Measurements from ENCODE around the gene POLE.

DNA sequence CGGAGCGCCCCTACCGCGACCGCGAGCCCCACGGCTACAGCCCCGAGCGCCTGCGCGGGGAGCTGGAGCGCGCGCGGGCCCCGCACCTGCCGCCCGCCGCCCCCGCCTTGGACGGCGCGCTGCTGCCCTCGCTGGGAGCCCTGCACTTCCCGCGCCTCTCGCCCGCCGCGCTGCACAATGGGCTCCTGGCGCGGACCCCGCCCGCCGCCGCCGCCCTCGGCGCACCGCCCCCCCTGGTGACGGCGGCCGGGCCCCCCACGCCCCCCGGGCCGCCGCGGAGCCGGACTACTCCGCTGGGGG lies 103.8 kb downstream of the POLE start:
- TF ChIP-seq, protein P1, sequence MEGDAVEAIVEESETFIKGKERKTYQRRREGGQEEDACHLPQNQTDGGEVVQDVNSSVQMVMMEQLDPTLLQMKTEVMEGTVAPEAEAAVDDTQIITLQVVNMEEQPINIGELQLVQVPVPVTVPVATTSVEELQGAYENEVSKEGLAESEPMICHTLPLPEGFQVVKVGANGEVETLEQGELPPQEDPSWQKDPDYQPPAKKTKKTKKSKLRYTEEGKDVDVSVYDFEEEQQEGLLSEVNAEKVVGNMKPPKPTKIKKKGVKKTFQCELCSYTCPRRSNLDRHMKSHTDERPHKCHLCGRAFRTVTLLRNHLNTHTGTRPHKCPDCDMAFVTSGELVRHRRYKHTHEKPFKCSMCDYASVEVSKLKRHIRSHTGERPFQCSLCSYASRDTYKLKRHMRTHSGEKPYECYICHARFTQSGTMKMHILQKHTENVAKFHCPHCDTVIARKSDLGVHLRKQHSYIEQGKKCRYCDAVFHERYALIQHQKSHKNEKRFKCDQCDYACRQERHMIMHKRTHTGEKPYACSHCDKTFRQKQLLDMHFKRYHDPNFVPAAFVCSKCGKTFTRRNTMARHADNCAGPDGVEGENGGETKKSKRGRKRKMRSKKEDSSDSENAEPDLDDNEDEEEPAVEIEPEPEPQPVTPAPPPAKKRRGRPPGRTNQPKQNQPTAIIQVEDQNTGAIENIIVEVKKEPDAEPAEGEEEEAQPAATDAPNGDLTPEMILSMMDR (IDR thresholded peaks at IDR 0.05), result no peak
- TF ChIP-seq POLR2A (IDR thresholded peaks at IDR 0.05), result no peak

Data from esophagus squamous epithelium (tissue), 4 donors.